Cardiac septum (tissue), 1 donor: Measurements from ENCODE around the gene TMEM60. TPM values are rescaled to one million over a fixed set of nuclear protein-coding genes. Genes with fewer than 3 reads are reported as not detected.
"Not testable (repeated sequence)": the region's sequence is repeated elsewhere in the genome, so short reads cannot be mapped to it uniquely, and the experiment has no call there.

Experiments
- DNase-seq: peaks from one replicate; pipeline ENCODE4 v3.0.0-alpha.2; 2020; ENCODE audit warnings: low spot score
- intact Hi-C: fragments of 100-400 bp; cut with DNase I; formaldehyde crosslinking; loops from one replicate; pipeline ENCODE4 v1.14.0; 2022
- total RNA-seq: library from RNA; stranded (reverse); fragmentation: NEBNext Ultra II Directional; extraction: Animal tissue kit (Norgen Biotek cat#: 25700); gene quantifications from one replicate; pipeline ENCODE4 v1.2.1, GENCODE V29; 2021
- donor health status: DM: no; HTN: no; CAD: no.

The TMEM60 gene
- total RNA-seq, 1 donor from 2014 or later = 6.4 TPM

GRCh38 chr7:77813180-77813579 lies 14.9 kb upstream of the TMEM60 start:
- no peak for DNase-seq
- intact Hi-C loops = no loop called here

GRCh38 chr7:77812290-77812685 lies 14.1 kb upstream of the TMEM60 start:
- intact Hi-C loops = no loop called here
- DNase-seq = no peak

- intact Hi-C loops = no loop called here
- no peak for DNase-seq
Measured at GRCh38 chr7:77811516-77812289, 13.5 kb upstream of the TMEM60 start.

GRCh38 chr7:77808517-77808916 lies 10.3 kb upstream of the TMEM60 start:
- intact Hi-C loops = no loop called here

GRCh38 chr7:77806425-77806824 lies 8.2 kb upstream of the TMEM60 start:
- intact Hi-C loops = no loop called here
- DNase-seq = no peak

More at GRCh38 chr7:77808517-77808916, 10.3 kb upstream of the TMEM60 start:
- DNase-seq = no peak

- no peak for DNase-seq
- intact Hi-C loops = no loop called here
Measured at GRCh38 chr7:77802557-77803405, 4.5 kb upstream of the TMEM60 start.

GRCh38 chr7:77800730-77801129 lies 2.5 kb upstream of the TMEM60 start:
- intact Hi-C loops = no loop called here
- no peak for DNase-seq

GRCh38 chr7:77800158-77800557 lies 1.9 kb upstream of the TMEM60 start:
- no peak for DNase-seq
- intact Hi-C loops = no loop called here

GRCh38 chr7:77799078-77799964 lies 1.1 kb upstream of the TMEM60 start:
- intact Hi-C loops = loop anchor here (2.0 kb wide), 1 partner anchor 103 kb away; the partner anchor contains the start of gene RSBN1L
- DNase-seq = no peak

- no peak for DNase-seq
- intact Hi-C loops = loop anchor here (2.0 kb wide), 1 partner anchor 101 kb away; the partner anchor contains the start of gene RSBN1L
Measured at GRCh38 chr7:77797734-77798393, 370 bp downstream of the TMEM60 start.

GRCh38 chr7:77796960-77797359 lies 1.3 kb downstream of the TMEM60 start:
- intact Hi-C loops = no loop called here
- DNase-seq = no peak

GRCh38 chr7:77796109-77796508 lies 2.1 kb downstream of the TMEM60 start:
- DNase-seq = no peak
- intact Hi-C loops = no loop called here

- DNase-seq = no peak
- intact Hi-C loops = no loop called here
Measured at GRCh38 chr7:77794000-77794399, 4.2 kb downstream of the TMEM60 start.

- intact Hi-C loops = no loop called here
Measured at GRCh38 chr7:77791956-77792355, 6.3 kb downstream of the TMEM60 start.

GRCh38 chr7:77791336-77791735 lies 6.9 kb downstream of the TMEM60 start:
- no peak for DNase-seq
- intact Hi-C loops = no loop called here

More at GRCh38 chr7:77791956-77792355, 6.3 kb downstream of the TMEM60 start:
- no peak for DNase-seq

GRCh38 chr7:77788327-77788902 lies 9.8 kb downstream of the TMEM60 start:
- intact Hi-C loops = no loop called here
- no peak for DNase-seq

- DNase-seq = no peak
- intact Hi-C loops = no loop called here
Measured at GRCh38 chr7:77786741-77787140, 11.5 kb downstream of the TMEM60 start.

- no peak for DNase-seq
- intact Hi-C loops = no loop called here
Measured at GRCh38 chr7:77786018-77786417, 12.2 kb downstream of the TMEM60 start.

GRCh38 chr7:77784426-77784825 lies 13.8 kb downstream of the TMEM60 start:
- intact Hi-C loops, DNase-seq: not testable (repeated sequence)
